HG03521 (cell line): ENCODE results near the gene COL9A3.

Source experiments
- ATAC-seq: cut with Tn5 transposase; IDR thresholded peaks from one replicate; pipeline ENCODE4 v1.9.1; 2021; ENCODE audit warnings: mild to moderate bottlenecking, moderate library complexity; ENCODE audit not compliant: unreplicated experiment

The COL9A3 gene

GRCh38 chr20:62822239-62822787, 5.5 kb downstream of the COL9A3 start:
- ATAC-seq: no peak

GRCh38 chr20:62822788-62823651, 6.2 kb downstream of the COL9A3 start:
- ATAC-seq: no peak

- no peak for ATAC-seq
Observed at GRCh38 chr20:62823688-62824475, 7.0 kb downstream of the COL9A3 start.

GRCh38 chr20:62824476-62825332, 7.9 kb downstream of the COL9A3 start:
- no peak for ATAC-seq

- no peak for ATAC-seq
Observed at GRCh38 chr20:62825333-62825985, 8.6 kb downstream of the COL9A3 start.

GRCh38 chr20:62825986-62826645, 9.3 kb downstream of the COL9A3 start:
- no peak for ATAC-seq

- ATAC-seq: no peak
Observed at GRCh38 chr20:62826646-62827310, 9.9 kb downstream of the COL9A3 start.

GRCh38 chr20:62827311-62828038, 10.6 kb downstream of the COL9A3 start:
- no peak for ATAC-seq

- ATAC-seq: no peak
Observed at GRCh38 chr20:62828051-62828450, 11.2 kb downstream of the COL9A3 start.

GRCh38 chr20:62828511-62829230, 11.8 kb downstream of the COL9A3 start:
- no peak for ATAC-seq

- ATAC-seq: no peak
Observed at GRCh38 chr20:62829231-62830230, 12.7 kb downstream of the COL9A3 start.

GRCh38 chr20:62830251-62830650, 13.4 kb downstream of the COL9A3 start:
- no peak for ATAC-seq

GRCh38 chr20:62830821-62831220, 14.0 kb downstream of the COL9A3 start:
- ATAC-seq: no peak

- ATAC-seq: no peak
Observed at GRCh38 chr20:62831361-62831788, 14.5 kb downstream of the COL9A3 start.

GRCh38 chr20:62831854-62832211, 15.0 kb downstream of the COL9A3 start:
- no peak for ATAC-seq

- no peak for ATAC-seq
Observed at GRCh38 chr20:62832212-62832922, 15.5 kb downstream of the COL9A3 start.
